ENCODE results near the gene DCAF5.

DCAF5 gene

DNA sequence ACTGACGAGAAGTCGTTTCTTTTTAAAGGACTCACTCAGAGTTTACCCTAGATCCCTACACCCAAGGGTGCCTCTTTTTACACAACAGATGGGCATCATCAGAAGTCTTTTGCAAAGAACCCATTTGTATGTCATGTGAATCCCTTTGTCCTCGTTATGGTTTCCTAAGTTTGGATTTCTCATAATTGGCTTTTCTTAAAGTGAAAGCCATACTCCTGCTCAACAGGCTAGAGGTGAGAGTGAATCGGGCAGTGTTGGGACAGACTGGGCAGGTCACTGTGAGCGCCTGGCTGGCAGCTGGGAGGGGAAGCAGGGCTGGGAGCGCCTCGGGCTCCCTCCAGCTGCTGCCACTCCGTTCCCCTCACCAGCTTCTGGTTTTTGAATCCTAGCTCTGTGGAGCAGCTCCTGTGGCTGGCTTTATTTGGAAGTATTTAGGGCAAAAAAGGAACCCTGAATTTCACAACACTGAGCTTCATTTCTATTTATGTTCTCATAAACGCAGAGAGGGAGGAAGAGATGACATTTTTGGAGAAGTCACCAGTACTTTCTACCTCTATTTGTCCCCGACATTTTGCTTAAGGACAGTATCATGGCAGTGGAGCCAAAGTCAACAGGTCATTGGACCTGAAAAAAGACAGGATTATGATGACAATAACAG is 110.0 kb downstream of the DCAF5 start:
- Mint-ChIP-seq H3K4me1 (peaks cover 76% of the 10 kb centered on the region), H3K36me3 (ENCODE audit: low read depth) (peaks cover 3% of the 10 kb centered on the region), H3K27me3 (ENCODE audit: low read depth) (peaks cover 7% of the 10 kb centered on the region), H3K9me3 (no peaks in the 10 kb centered on the region), H3K27ac (peak overlapping the region in 2 of 3 experiments; percentile 50 to 73), H3K4me3 (no peak overlapping the region)
- TF ChIP-seq, protein P1, sequence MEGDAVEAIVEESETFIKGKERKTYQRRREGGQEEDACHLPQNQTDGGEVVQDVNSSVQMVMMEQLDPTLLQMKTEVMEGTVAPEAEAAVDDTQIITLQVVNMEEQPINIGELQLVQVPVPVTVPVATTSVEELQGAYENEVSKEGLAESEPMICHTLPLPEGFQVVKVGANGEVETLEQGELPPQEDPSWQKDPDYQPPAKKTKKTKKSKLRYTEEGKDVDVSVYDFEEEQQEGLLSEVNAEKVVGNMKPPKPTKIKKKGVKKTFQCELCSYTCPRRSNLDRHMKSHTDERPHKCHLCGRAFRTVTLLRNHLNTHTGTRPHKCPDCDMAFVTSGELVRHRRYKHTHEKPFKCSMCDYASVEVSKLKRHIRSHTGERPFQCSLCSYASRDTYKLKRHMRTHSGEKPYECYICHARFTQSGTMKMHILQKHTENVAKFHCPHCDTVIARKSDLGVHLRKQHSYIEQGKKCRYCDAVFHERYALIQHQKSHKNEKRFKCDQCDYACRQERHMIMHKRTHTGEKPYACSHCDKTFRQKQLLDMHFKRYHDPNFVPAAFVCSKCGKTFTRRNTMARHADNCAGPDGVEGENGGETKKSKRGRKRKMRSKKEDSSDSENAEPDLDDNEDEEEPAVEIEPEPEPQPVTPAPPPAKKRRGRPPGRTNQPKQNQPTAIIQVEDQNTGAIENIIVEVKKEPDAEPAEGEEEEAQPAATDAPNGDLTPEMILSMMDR (IDR thresholded peaks at IDR 0.05; ENCODE audit: unreplicated experiment in 3 of 3): no peak

DNA sequence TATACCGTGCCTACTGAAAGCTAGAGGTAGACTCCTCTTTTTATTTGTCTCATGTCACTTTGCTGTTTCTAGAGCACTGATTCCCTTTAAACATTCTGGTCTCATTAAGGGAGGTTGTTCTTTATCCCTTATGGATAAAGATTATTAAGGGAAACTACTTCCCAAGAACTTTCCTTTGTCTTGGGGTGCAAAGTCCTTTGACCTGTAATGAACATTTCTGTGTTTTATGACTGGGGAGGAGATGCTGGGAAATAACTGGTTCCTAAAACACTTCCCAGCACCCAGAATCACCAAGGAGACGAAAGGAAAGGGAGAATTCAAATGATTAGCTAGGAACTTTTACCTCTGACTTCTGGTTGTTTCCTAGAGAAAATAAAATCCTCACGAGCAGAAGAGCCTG is 110.6 kb downstream of the DCAF5 start:
- Mint-ChIP-seq H3K4me3 (no peak overlapping the region), H3K27me3 (ENCODE audit: low read depth) (peaks cover 11% of the 10 kb centered on the region)
- TF ChIP-seq, protein P1 (IDR thresholded peaks at IDR 0.05; ENCODE audit: unreplicated experiment in 3 of 3): no peak

DNA sequence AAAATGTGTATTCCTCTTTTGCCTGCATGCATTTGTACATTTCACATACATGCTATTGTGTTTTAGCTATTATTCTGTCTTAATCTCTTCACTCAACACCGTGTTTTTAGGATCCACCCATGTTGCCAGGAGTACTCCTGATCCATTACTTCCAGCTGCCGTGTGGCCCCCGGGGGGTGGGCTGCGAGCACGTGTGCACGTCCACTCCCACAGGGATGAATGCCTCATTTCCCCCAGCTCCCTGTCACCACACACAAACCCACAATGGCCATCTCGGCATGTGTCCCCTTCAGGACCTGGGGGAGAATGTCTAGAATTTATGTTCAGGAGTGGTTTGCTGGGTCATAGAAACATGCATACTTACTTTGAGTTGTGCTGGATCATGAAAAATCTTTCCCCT is 111.1 kb downstream of the DCAF5 start:
- no peaks in the 10 kb centered on the region for H3K36me3 Mint-ChIP-seq (ENCODE audit: low read depth)
- TF ChIP-seq, protein P1 (IDR thresholded peaks at IDR 0.05; ENCODE audit: unreplicated experiment in 3 of 3): no peak
- H3K27me3 Mint-ChIP-seq (ENCODE audit: low read depth): peaks cover 12% of the 10 kb centered on the region
- no peak overlapping the region for H3K4me3 Mint-ChIP-seq
- H3K4me1 Mint-ChIP-seq: peaks cover 74% of the 10 kb centered on the region
- peak overlapping the region in 2 of 3 experiments; percentile 58 to 73 for H3K27ac Mint-ChIP-seq
- no peaks in the 10 kb centered on the region for H3K9me3 Mint-ChIP-seq

More for the DNA sequence above, 110.6 kb downstream of the DCAF5 start:
- Mint-ChIP-seq H3K36me3 (ENCODE audit: low read depth) (no peaks in the 10 kb centered on the region), H3K4me1 (peaks cover 75% of the 10 kb centered on the region), H3K27ac (peak overlapping the region; percentile 23 to 73 (median 50)), H3K9me3 (no peaks in the 10 kb centered on the region)

DNA sequence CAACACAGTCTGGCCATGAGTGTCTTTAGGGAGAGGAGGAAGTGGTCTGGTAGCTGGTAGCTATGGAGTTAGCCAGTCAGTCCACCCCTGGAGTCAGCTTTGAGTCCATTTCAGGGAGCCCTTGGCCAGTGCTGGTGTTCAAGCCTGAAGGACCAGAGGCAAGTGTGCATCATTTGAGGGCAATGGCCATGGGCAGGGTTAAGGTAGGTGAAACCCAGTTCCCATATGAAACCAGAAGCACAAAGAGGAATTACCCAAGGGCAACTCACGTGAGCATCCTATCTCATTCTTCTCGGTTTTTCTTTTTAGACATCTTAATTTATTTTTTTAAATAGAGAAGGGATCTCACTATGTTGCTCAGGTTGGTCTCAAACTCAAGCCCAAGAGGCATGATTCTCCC is 112.6 kb downstream of the DCAF5 start:
- TF ChIP-seq, protein P1 (IDR thresholded peaks at IDR 0.05; ENCODE audit: unreplicated experiment in 3 of 3): no peak
- Mint-ChIP-seq H3K4me1 (peaks cover 62% of the 10 kb centered on the region), H3K4me3 (no peak overlapping the region), H3K27ac (no peak overlapping the region), H3K27me3 (ENCODE audit: low read depth) (peaks cover 12% of the 10 kb centered on the region), H3K9me3 (no peaks in the 10 kb centered on the region), H3K36me3 (ENCODE audit: low read depth) (no peaks in the 10 kb centered on the region)

DNA sequence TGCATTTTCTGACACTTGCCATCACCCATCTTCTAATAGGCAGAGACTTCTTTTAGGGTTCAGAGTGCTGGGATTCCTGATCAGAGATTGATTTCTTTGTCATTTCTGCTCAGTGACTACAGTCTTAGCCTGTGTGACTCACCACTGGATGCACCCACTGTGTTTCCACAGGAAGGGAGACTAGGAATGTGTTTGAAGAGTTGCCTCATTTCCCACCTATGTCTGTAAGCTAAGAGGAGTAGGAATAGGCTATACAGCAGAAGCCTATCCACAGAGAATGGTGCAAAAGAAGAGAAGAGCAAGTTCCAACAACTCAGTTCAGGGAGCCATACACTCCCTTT is 113.7 kb downstream of the DCAF5 start:
- Mint-ChIP-seq H3K4me1 (peaks cover 55% of the 10 kb centered on the region), H3K27me3 (ENCODE audit: low read depth) (peaks cover 12% of the 10 kb centered on the region), H3K9me3 (no peaks in the 10 kb centered on the region), H3K4me3 (no peak overlapping the region), H3K27ac (peak overlapping the region in 2 of 3 experiments; percentile 9 to 65), H3K36me3 (ENCODE audit: low read depth) (no peaks in the 10 kb centered on the region)
- TF ChIP-seq, protein P1 (IDR thresholded peaks at IDR 0.05; ENCODE audit: unreplicated experiment in 3 of 3): no peak
